ENCODE measurements around the gene HACD3. TPM values are rescaled to one million over a fixed set of nuclear protein-coding genes. Genes with fewer than 3 reads are reported as not detected.
A peak's percentile ranks its signal among the peaks of the same experiment; 100 is the strongest.

HACD3 gene
- total and polyA plus RNA-seq, 2 of the 13 experiments (the other 11 are each of a cell fraction or from before 2014, with no cell fraction given) = 73.6 to 161 TPM

- TF ChIP-seq ZNF33A (CRISPR knock-in tag; IDR thresholded peaks at IDR 0.05; ENCODE audit: borderline replicate concordance) (peak; percentile 89; the same call in 1 of the 2 replicates), RFX3 (CRISPR knock-in tag; IDR thresholded peaks at IDR 0.05) (0 out of 2 replicates have a peak, but pooled peaks have one; percentile 7), NFATC3 (CRISPR knock-in tag; IDR thresholded peaks at IDR 0.05) (0 out of 2 replicates have a peak, but pooled peaks have one; percentile 39), CERS6 (CRISPR knock-in tag; IDR thresholded peaks at IDR 0.05) (0 out of 2 replicates have a peak, but pooled peaks have one; percentile 14), ZNF770 (CRISPR knock-in tag; IDR thresholded peaks at IDR 0.05) (peak; percentile 33; the same call in 1 of the 2 replicates), ZNF558 (CRISPR knock-in tag; IDR thresholded peaks at IDR 0.05; ENCODE audit: borderline replicate concordance) (peak; percentile 86; the same call in 1 of the 2 replicates), MED13 (CRISPR knock-in tag; IDR thresholded peaks at IDR 0.05) (no peak), ZNF24 (IDR thresholded peaks at IDR 0.05) (no peak), SMARCE1 (IDR thresholded peaks at IDR 0.05; ENCODE audit: borderline replicate concordance) (no peak), ARID5B (CRISPR knock-in tag; IDR thresholded peaks at IDR 0.05) (peak; percentile 65), TCF7L2 (IDR thresholded peaks at IDR 0.05; ENCODE audit: low read depth, low read length) (no peak), RFXANK (CRISPR knock-in tag; IDR thresholded peaks at IDR 0.05) (0 out of 2 replicates have a peak, but pooled peaks have one; percentile 90), PRDM15 (CRISPR knock-in tag; IDR thresholded peaks at IDR 0.05) (peak; percentile 51; the same call in 1 of the 2 replicates), NR2F1 (CRISPR knock-in tag; IDR thresholded peaks at IDR 0.05) (no peak), ZNF296 (CRISPR knock-in tag; conservative IDR thresholded peaks at IDR 0.05) (peak; percentile 73; the same call in 1 of the 2 replicates), HOMEZ (CRISPR knock-in tag; IDR thresholded peaks at IDR 0.05; ENCODE audit: low read depth) (peak; percentile 80)
These were observed 13.0 kb upstream of the HACD3 start, which contains the start of gene DPP8 (continued) for GRCh38 chr15:65516997-65517865.

All from HepG2 (cell line).